ENCODE measurements around the gene CSNK1G1.

The CSNK1G1 gene

GRCh38 chr15:64117759-64118487 is 238.1 kb downstream of the CSNK1G1 start:
- no peak for DNase-seq (ENCODE audit: low read depth)
- TF ChIP-seq CTCF (IDR thresholded peaks at IDR 0.05; ENCODE audit: low read depth, low read length): no peak
- no peak for TF ChIP-seq MAX (IDR thresholded peaks at IDR 0.05; ENCODE audit: low read depth, low read length)
- TF ChIP-seq MYC (IDR thresholded peaks at IDR 0.05; ENCODE audit: low read depth, low read length): no peak
- no peak for TF ChIP-seq POLR2A (IDR thresholded peaks at IDR 0.05; ENCODE audit: extremely low read depth, insufficient read length)
- H3K4me3 ChIP-seq (ENCODE audit: low read depth, low read length): no peak overlapping the region

Measured in NB4 (cell line).